HG02588 (cell line): ENCODE measurements around the gene AK1.
"Not testable (repeated sequence)": the region's sequence is repeated elsewhere in the genome, so short reads cannot be mapped to it uniquely, and the experiment has no call there.

Source experiments
- ATAC-seq: cut with Tn5 transposase; IDR thresholded peaks from one replicate; pipeline ENCODE4 v1.9.1; 2021; ENCODE audit warnings: mild to moderate bottlenecking, moderate library complexity; ENCODE audit not compliant: unreplicated experiment

Gene AK1

GRCh38 chr9:127884976-127885490 lies 7.6 kb upstream of the AK1 start:
- ATAC-seq, result no peak

GRCh38 chr9:127884427-127884911 lies 7.0 kb upstream of the AK1 start:
- no peak for ATAC-seq

DNA sequence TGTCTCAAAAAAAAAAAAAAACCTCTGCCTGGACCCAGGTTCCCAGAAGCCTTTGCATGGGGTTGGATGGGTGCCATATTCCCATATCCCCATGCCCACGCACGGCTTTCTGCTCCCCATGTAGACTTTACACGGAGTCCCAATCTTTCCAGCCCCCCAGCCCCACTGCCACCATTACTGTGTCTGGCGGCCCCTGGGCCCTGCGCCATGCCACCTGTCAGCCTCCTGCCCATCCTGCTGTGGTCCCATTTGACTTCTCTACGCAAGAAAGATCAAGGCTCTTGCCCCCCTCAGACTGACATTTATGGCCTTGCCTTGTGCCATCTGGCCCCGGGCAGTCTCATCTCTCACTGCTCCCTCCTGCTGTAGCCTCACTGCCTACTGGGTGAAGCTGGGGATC lies 6.5 kb upstream of the AK1 start:
- ATAC-seq, result no peak

- ATAC-seq, result not testable (repeated sequence)
Observed at GRCh38 chr9:127881715-127882114, 4.2 kb upstream of the AK1 start.

GRCh38 chr9:127880143-127880542 lies 2.7 kb upstream of the AK1 start:
- ATAC-seq, result no peak

DNA sequence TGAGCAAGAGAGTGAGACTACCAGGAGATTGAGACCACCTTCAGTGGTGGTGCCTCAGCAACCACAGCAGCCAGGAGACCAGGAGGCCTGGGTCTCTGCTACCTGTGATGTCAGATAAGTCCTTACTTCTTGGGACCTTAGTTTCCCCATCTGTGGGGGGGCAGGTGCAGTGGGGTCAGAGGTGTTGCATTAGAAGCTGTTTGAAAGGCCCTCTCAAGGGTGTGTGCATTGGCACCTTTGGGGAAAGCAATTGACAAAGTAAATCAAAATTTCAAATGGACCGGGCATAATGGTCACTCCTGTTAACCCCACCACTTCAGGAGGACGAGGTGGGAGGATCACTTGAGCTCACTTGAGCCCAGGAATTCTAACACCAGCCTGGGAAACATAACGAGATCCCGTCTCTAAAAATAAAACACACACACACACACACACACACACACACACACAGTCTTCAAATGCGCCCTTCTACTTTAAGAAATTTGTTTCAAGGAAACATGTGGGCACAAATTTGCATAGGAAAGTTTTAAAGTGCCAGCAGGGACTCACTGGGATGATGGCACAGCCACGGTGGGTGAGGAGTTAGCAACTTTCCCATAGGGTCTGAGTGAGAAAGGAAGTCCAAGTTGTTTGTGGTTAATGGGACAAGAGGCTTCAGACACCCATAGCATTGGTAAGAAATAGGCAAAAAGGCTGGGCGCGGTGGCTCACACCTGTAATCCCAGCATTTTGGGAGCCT lies 1.3 kb upstream of the AK1 start:
- ATAC-seq, result no peak

- no peak for ATAC-seq
Observed at GRCh38 chr9:127878001-127878651, 651 bp upstream of the AK1 start.

GRCh38 chr9:127876764-127877562 lies 512 bp downstream of the AK1 start:
- ATAC-seq, result no peak

- ATAC-seq, result no peak
Observed at GRCh38 chr9:127876026-127876763, 1.3 kb downstream of the AK1 start.

DNA sequence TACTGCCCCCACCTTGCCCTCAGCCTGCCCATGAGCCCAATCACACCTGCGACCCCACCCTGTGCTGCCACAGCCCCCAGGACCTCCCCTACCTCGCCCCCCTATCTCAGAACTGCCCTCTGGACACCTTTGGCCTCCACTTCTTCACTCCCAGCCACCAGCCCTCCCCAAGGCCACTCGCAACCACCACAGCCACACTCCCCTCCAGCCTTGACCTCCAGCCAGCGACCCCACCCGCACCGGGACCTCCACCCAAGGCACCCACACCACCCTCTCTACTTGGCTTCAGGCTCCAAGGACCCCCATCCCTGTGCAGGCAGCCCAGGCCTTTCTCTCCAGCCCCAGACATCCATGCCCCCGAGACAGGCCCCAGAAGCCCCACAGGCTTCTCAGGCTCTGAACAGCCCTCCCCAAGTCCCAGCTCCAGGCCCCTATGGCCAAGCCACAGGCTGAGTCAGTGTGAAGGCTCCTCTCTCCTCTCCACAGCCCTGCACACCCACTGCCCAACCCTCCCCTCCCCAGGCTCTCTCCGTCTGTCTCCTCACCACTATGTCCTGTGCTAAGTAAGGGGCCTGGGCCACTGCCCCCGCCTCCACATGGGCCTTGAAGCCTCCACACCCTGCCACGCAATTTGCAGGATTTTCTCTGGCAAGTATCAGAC lies 2.0 kb downstream of the AK1 start:
- ATAC-seq, result no peak

DNA sequence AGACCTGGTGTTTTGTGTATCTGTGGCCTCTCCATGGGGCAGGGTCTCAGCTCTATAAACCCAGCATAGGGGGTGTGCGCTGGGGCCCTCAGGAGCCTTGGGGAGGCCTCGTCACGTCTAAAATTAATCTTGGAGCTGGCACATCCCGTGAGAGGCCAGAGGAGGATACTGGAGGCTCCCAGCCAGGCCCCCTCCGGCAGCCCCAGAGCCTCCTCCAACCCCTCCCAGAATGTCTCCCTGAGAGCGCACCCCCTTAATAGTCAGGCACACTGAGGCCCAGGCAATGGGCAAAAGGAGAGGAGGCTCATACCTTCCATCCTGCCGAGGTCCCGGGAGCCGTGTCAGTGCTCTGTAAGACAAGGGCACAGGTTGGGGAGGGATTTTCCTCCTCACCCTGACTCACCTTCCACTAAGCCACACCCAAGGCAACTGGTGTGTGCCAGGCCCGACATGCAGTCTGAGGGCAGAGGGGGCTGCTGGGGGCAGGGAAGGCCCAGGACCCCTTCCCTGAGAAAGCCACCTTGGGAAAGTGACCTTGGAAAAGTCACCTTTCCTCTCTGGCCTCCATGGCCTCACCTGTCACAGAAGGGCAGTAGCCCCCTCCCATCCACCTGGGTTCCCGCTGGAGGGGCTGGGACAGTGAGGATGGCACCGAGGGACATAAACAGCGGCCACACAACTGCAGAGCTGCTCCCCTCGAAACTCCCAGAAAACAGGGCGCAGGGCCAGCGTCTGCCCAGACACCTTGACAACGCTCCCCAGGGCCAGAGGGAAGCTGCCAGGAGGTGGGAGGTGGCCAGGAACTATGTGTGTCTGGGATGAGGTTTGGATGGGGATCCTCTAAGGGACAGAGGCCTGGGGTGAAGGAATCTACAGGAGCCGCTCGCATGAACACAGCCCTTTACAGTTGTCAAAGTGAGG lies 2.9 kb downstream of the AK1 start:
- no peak for ATAC-seq

DNA sequence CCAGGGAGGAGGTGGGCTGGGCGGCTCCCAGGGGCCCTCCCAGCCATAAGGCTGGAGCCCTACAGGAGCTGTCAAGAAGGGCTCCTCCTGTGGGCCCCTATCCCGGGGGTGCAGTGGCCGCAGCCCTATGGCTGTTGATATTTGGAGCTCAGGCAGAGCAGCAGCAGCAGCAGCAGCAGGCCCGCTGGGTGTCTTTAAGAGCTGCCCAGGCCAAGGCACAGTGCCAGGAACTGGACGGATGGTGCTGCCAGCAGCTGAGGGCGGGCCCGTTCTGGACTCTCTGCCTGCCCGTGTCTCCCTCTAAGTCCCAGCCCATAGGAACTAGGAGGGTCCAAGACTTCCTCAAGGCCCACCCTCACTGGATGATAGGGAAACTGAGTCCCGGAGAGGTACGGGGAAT lies 3.6 kb downstream of the AK1 start:
- no peak for ATAC-seq

DNA sequence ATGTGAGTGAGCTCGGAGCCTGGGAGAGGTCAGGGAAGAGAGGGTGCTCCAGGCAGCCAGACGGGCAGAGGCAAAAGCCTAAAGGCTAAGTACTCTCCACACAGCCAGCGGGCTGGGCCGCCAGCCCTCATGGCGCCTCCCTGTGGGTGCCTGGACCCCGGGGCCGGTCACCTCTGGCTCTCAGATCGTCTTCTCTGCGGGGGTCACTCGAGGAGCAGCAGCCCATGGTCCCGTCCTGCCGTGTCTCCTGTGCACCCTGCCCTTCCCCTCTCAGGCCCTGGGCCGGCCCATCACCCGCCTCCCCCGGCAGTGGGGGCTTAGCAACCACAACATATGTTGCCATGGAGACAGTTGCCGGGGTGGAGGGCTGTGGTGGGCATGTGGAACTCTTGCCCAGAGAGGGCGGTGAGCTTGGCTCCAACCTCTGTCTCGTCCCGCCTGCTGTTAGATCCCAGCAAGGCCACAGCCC lies 4.2 kb downstream of the AK1 start:
- no peak for ATAC-seq

DNA sequence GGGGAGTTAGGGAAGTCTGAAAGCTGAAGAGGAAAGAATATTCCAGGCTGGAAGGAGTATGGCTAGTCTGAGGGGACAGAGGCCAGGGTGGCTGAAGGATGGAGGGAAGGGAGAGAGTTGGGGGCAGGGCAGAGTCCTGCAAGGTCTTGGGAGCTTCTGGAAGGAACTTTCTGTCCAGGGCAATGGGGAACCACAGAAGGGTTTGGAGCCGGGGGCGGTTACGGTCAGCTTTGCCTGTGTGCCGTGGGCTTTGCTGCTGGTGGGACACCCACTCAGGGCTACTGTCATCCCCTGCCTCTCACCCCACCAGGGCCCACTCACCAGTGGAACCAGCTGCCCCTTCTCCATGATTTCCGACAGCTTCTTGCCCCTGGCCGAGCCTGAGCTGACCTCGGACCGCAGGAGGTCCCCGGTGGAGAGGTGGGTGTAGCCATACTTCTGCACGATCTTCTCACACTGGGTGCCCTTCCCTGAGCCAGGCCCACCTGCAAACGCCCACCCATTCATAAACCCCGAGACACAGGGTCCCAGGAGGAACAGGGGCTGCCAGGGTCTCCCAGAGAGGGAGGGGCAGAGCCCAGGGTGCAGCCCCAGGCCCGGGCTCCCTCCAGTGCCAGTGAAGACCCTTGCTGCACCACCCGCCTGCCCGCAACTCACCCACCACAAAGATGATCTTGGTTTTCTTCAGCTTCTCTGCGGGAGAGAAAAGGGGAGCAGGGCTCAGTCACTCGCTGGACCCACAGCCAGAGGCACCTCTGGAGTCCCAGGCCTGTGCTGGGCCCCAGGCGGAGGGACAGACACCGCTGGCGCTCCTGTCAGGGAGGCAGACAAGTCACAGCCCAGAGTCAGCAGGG lies 4.9 kb downstream of the AK1 start:
- no peak for ATAC-seq

DNA sequence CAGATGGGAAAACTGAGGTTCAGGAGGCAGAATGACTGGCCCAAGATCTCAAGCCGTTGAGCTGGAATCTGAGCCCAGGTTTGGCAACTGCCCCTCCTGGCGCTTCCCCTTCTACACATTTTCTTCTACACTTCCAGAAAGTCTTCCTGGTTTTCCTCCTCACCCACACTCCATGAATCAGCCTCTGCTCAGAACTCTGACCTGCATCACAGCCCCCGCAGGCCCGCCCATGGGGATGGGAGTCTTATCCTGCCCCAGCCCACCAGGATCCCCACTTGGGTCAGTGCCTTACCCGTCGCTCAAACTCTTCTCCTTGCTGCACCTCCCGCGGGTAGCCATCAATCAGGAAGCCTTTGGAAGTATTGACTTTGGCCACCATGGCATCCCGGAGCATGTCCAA lies 5.9 kb downstream of the AK1 start:
- ATAC-seq, result no peak

DNA sequence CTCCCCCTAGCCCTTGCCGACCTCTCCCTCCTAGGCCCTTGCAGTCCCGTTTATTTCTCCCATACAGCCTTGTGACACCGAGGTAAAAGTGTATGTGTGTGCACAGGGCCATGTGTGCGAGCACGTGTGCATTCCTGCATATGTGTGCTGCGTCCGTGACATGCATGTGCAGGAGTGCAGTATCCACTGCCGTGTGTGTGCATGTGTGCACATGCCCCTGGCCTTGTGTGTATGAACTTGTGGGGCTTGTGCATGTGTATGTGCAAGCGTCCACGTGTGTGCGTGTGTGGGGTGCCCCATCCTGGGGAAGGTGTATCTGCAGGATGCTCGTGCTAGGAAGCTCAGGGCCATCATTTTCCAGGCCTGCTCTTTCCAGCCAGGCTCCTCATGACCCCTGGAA lies 6.6 kb downstream of the AK1 start:
- no peak for ATAC-seq

GRCh38 chr9:127870153-127870491 lies 7.4 kb downstream of the AK1 start:
- not testable (repeated sequence) for ATAC-seq
